GM19324 (cell line): ENCODE measurements around the gene MPP2.
"Not testable (repeated sequence)": the region's sequence is repeated elsewhere in the genome, so short reads cannot be mapped to it uniquely, and the experiment has no call there.

ENCODE experiments used
- ATAC-seq: cut with Tn5 transposase; IDR thresholded peaks from one replicate; pipeline ENCODE4 v1.9.1; 2021; ENCODE audit warnings: mild to moderate bottlenecking, moderate library complexity; ENCODE audit not compliant: unreplicated experiment, low FRiP score

MPP2 gene

GRCh38 chr17:43932357-43932756 lies 25.0 kb upstream of the MPP2 start:
- ATAC-seq, result no peak

GRCh38 chr17:43931062-43931571 lies 23.8 kb upstream of the MPP2 start:
- ATAC-seq, result no peak

DNA sequence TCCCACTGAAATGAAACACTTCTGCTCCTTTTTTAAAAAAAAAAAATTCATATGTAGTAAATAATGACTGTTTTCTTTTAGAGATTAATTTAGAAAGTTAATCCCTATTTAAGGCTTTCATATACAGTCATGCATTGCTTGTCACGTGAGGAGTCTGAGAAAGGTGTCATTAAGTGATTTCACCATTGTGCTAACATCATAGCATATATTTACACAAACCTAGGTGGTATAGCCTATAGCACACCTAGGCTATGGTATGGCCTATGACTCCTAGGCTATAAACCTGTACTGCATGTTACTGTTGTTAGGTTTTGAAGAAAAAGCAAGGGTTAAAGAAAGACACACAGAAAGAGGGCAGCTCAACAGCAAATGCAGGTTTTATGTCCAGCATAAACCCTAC lies 21.3 kb upstream of the MPP2 start:
- no peak for ATAC-seq

GRCh38 chr17:43927929-43928328 lies 20.6 kb upstream of the MPP2 start:
- ATAC-seq, result not testable (repeated sequence)

DNA sequence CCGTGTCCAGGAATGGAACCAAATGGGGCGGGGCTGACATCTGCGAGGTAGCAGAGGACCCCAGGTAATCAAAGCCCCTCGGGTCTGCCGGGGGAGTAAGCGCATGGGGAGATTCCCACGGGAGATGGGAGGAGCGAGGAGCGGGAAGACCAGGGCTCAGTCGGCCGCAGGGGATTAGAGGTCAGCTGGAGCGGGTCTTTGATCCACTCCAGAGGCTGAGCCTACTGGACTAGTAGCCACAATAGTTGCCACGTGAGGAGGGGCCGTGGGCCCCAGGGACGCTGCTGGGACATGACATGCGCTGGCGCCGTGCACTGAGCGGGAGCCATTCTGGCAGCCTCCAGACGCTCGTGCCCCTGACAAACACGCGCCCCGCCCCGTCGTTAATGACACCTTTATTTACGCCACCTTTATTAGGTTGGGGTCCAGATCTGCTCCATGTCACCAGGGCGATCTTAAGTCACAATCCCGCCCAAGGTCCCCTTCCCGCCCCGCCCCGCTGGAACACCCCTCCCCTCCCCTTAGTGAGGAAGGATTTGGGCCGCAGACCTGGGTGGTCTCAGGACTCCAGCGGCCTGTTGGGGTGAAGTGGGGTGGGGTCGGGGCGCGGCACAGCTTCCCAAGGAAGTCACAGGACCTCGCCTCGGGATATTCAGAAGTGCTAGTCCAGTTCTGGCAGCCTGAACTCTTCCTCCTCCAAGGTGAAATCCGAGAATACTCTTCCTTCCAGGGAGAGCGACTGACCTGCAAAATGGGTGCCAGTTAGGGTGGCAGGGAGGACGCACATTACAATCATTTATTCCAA lies 19.9 kb upstream of the MPP2 start:
- ATAC-seq, result no peak

GRCh38 chr17:43924558-43924957 lies 17.2 kb upstream of the MPP2 start:
- no peak for ATAC-seq

GRCh38 chr17:43920500-43921095 lies 13.3 kb upstream of the MPP2 start:
- no peak for ATAC-seq

DNA sequence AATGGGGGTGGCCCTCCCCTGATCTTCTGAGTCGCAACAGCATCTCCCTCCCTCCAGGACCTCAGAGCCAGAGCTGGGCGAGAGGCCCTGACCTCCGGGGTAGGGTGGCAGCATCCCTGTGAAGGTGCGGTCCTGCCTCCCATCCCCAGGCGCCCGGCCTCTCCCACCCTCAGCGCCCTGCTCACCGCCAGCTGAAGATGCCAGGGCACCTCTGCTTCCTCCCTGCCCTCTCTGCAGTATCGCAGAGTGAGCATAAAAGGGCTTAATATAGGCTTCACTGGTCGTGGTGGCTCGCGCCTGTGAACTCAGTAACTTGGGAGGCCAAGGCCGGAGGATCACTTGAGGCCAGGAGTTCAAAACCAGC lies 10.7 kb upstream of the MPP2 start:
- no peak for ATAC-seq

- ATAC-seq, result peak; percentile 53
These were observed 10.2 kb upstream of the MPP2 start for GRCh38 chr17:43917348-43918025.

- no peak for ATAC-seq
These were observed 9.6 kb upstream of the MPP2 start for GRCh38 chr17:43917016-43917347.

DNA sequence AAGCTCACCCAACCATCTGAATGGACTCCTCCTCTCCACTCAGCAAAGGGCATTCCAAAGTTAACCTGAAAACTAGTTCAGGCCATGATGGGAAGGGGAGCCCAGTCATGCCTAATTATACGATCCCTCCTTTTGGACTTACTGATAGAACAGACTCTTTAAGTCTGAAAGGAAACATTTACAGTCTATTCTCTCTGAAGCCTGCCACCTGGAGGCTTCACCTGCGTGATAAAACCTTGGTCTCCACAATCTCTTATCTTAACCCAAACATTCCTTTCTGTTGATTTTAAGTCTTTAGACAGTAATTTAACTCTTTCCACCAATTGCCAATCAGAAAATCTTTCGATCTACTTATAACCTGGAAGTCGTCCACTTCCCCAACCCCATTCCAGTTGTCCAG lies 9.0 kb upstream of the MPP2 start:
- no peak for ATAC-seq

GRCh38 chr17:43915559-43915958 lies 8.2 kb upstream of the MPP2 start:
- ATAC-seq, result no peak

- no peak for ATAC-seq
These were observed 7.1 kb upstream of the MPP2 start for GRCh38 chr17:43914451-43914850.

DNA sequence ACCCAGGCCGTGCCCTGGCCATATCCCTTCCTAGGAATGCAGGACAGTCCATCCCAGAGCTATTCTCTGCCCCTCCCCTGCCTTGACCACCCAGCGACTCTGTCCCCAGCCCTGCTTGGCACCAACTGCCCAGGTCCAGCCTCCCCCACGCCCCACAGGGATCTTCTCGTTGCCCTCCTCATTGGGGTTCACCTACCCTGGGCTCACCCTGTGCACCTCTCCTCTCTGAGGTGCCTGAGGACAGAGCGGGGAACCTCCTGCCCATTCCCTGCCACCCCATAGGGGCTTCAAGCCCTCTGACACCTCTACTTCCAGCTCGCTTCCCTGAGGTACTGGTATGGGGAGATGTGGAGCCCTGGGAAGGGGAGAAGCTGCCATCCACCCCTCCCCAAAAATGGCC lies 6.2 kb upstream of the MPP2 start:
- ATAC-seq, result no peak

GRCh38 chr17:43912635-43913304 lies 5.4 kb upstream of the MPP2 start:
- ATAC-seq, result no peak

DNA sequence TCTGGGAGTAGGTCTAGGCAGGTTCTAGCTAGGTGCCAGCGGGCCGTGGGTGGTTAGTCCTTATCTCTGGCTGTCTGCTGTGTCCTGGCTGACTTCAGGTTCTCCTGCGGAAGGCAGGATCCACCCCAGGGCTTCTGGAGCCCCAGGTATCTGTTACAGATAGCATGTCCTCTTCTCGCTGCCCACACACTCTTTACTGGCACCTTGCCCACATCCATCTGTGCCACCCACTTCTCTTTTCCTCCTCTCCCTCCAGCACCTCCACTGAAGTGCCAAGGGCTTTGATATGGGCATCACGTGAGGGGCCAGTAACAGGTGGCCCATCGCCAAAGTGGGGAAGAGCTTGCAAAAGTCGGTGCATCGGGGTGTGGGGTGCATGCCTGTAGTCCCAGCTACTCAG lies 4.6 kb upstream of the MPP2 start:
- no peak for ATAC-seq

DNA sequence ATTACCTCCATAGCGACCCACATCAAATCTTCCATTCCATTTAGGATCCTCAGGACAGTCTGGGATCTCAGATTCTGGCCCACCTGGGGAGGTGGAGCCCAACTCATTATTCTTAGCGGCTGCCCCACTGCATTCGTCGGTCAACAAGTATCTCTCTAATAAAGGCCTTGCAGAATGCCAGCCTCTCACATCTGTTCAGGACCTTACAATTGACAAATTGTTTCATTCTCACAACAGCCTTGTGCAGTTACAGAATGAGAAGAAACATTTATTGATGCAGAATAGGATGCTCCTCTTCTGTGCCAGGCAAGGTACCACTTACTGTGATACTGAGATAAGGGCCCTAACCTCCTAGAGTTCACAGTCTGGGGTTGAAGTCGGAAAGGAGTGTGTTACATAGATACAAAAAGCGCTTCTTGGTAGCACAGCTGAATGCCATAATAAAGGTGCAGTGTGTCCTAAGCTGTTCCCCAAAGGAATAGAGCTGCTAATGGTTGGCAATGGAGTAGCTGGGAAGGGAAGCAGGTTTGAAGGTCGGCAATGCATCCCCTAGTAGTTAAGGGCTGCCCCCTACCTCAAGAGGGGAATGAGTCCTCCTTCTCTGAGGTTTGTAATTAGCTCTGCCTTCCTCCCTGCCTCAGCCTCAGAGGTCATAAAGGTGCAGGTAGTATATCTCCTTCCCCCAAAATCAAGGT lies 2.3 kb upstream of the MPP2 start:
- ATAC-seq, result no peak

DNA sequence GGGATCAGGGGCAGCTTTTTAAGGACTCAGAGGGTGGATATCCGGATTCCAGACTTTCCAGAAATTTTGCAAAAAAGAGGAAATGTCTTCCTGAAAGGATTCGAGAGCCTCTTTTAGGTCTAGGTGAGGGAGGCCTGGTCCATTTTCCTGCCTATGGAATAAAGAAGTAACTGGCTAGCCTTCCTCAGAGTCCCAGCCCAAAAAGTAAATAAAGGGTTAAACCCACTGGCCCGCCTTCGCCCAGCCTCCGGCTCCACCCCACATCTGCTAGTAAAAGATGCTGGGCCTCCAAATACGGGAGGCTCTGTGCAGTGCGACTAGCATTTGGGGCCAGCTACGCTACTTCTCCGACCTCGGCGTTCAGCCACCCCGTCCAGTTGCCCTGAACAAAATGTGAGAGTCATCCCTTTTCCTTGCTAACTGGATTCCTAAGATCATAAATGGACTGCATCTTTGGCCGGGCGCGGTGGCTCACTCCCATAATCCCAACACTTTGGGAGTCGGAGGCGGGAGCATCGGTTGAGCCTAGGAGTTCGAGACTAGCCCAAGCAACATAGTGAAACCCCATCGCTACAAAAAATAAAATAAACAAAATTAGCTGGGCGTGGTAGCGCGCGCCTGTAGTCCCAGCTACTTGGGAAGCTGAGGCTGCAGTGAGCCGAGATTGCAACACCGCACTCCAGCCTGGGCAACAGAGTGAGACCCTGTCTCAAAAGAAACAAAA lies 824 bp upstream of the MPP2 start:
- ATAC-seq, result no peak

DNA sequence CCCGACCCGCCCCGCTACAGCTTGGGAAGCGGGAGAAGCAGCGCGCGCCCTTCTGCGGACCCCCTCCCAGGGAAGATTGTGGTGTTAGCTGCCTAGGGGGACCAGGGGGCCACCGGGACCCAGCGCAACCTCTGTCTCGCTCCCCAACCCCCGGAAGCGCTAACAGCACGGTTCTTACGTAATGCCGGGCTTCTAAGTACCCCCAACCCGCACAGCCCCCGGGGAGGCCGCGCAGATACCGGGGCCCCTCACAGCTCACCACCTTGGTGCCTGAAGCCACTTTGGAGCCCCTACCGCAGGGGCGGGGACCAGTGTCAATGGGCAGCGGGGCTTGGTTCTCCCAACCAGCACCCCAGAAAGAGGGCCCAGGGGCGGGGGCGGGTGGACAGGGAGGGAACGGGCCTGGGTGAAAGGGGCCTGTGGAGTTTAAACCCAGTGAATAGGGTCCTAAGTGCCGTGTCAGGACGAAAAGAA lies 348 bp downstream of the MPP2 start:
- no peak for ATAC-seq
